ENCODE data around the gene PTPRR. TPM values are rescaled to one million over a fixed set of nuclear protein-coding genes. Genes with fewer than 3 reads are reported as not detected.

The PTPRR gene
- total RNA-seq, 2 donors from 2014 or later, result 0.32 to 2.4 TPM

GRCh38 chr12:70733385-70733784 lies 187.2 kb downstream of the PTPRR start:
- Histone ChIP-seq H3K27ac (no peak overlapping the region), H3K4me1 (replicated peaks) (no peaks in the 10 kb centered on the region), H3K36me3 (no peaks in the 10 kb centered on the region), H3K4me3 (no peak overlapping the region), H3K9me3 (no peaks in the 10 kb centered on the region), H3K27me3 (replicated peaks; ENCODE audit: insufficient read depth) (no peaks in the 10 kb centered on the region)
- intact Hi-C loops (cut with DNase I), result loop anchor here (5.0 kb wide), 1 partner anchor 284 kb away; no protein-coding TSS in a partner anchor
- TF ChIP-seq CTCF (IDR thresholded peaks at IDR 0.05) (peak in 3 of 4 experiments; percentile 47 to 69 (median 69)), POLR2A (IDR thresholded peaks at IDR 0.05) (no peak)
- DNase-seq (ENCODE audit: low spot score), result peak; percentile 29
- 0% methylated on average over 4 of the region's 4 CpGs for WGBS

- intact Hi-C loops (cut with DNase I), result loop anchor here (5.0 kb wide), 1 partner anchor 285 kb away; no protein-coding TSS in a partner anchor
- WGBS, result 69% methylated on average over 8 of the region's 8 CpGs
Observed at GRCh38 chr12:70732287-70732686, 188.3 kb downstream of the PTPRR start.

GRCh38 chr12:70730675-70731180 lies 189.8 kb downstream of the PTPRR start:
- 77% methylated on average over 2 of the region's 2 CpGs for WGBS
- no peaks in the 10 kb centered on the region for H3K4me1 ChIP-seq (replicated peaks)
- no peak overlapping the region for H3K4me3 ChIP-seq
- no peaks in the 10 kb centered on the region for H3K9me3 ChIP-seq
- no peaks in the 10 kb centered on the region for H3K27me3 ChIP-seq (replicated peaks; ENCODE audit: insufficient read depth)
- H3K27ac ChIP-seq, result no peak overlapping the region
- H3K36me3 ChIP-seq, result no peaks in the 10 kb centered on the region
- DNase-seq (ENCODE audit: low spot score), result no peak
- TF ChIP-seq POLR2A (IDR thresholded peaks at IDR 0.05), result no peak
- TF ChIP-seq CTCF (IDR thresholded peaks at IDR 0.05), result no peak
- no peak for TF ChIP-seq POLR2AphosphoS5 (IDR thresholded peaks at IDR 0.05)
- intact Hi-C loops (cut with DNase I), result loop anchor here (5.0 kb wide), 1 partner anchor 287 kb away; no protein-coding TSS in a partner anchor

More at GRCh38 chr12:70732287-70732686, 188.3 kb downstream of the PTPRR start:
- no peak for DNase-seq (ENCODE audit: low spot score)
- Histone ChIP-seq H3K4me3 (no peak overlapping the region), H3K27me3 (replicated peaks; ENCODE audit: insufficient read depth) (no peaks in the 10 kb centered on the region), H3K4me1 (replicated peaks) (no peaks in the 10 kb centered on the region), H3K27ac (no peak overlapping the region), H3K36me3 (no peaks in the 10 kb centered on the region), H3K9me3 (no peaks in the 10 kb centered on the region)
- TF ChIP-seq POLR2A (IDR thresholded peaks at IDR 0.05) (no peak), POLR2AphosphoS5 (IDR thresholded peaks at IDR 0.05) (no peak), CTCF (IDR thresholded peaks at IDR 0.05) (no peak)

- intact Hi-C loops (cut with DNase I), result loop anchor here (5.0 to 10.0 kb wide), 2 partner anchors 137 to 840 kb away; no protein-coding TSS in a partner anchor
Observed at GRCh38 chr12:70724444-70724843, 196.1 kb downstream of the PTPRR start.

More at GRCh38 chr12:70724444-70724843, 196.1 kb downstream of the PTPRR start:
- Histone ChIP-seq H3K4me1 (replicated peaks) (no peaks in the 10 kb centered on the region), H3K36me3 (no peaks in the 10 kb centered on the region), H3K4me3 (no peak overlapping the region), H3K9me3 (no peaks in the 10 kb centered on the region), H3K27ac (no peak overlapping the region), H3K27me3 (replicated peaks; ENCODE audit: insufficient read depth) (no peaks in the 10 kb centered on the region)
- 92% methylated on average over 2 of the region's 2 CpGs for WGBS
- DNase-seq (ENCODE audit: low spot score), result no peak
- TF ChIP-seq POLR2A (IDR thresholded peaks at IDR 0.05), result no peak
- no peak for TF ChIP-seq POLR2AphosphoS5 (IDR thresholded peaks at IDR 0.05)
- TF ChIP-seq CTCF (IDR thresholded peaks at IDR 0.05), result no peak

Measured in prostate gland (tissue), 2 donors.